Progenitor cell of endocrine pancreas (in vitro differentiated cells): ENCODE results near the gene NT5M. TPM values are rescaled to one million over a fixed set of nuclear protein-coding genes. Genes with fewer than 3 reads are reported as not detected.
"Not testable (repeated sequence)": the region's sequence is repeated elsewhere in the genome, so short reads cannot be mapped to it uniquely, and the experiment has no call there.

ENCODE experiments used
- DNase-seq: peaks from one replicate; pipeline ENCODE4 v3.0.0; 2021; ENCODE audit warnings: low spot score; ENCODE audit not compliant: unreplicated experiment
- H3K27ac Mint-ChIP-seq: 2 replicates; pipeline ENCODE4 v1.8.0; 2021; ENCODE audit warnings: mild to moderate bottlenecking, moderate library complexity, mixed read lengths
- H3K27me3 Mint-ChIP-seq: 2 replicates; pipeline ENCODE4 v1.8.0; 2021; ENCODE audit warnings: mixed read lengths
- H3K36me3 Mint-ChIP-seq: 2 replicates; pipeline ENCODE4 v1.8.0; 2022; ENCODE audit warnings: mixed read lengths; ENCODE audit not compliant: insufficient read depth
- H3K4me1 Mint-ChIP-seq: 2 replicates; pipeline ENCODE4 v1.8.0; 2021; ENCODE audit warnings: low read depth, mixed read lengths
- H3K4me3 Mint-ChIP-seq: 2 replicates; pipeline ENCODE4 v1.8.0; 2021; ENCODE audit warnings: low read depth, mild to moderate bottlenecking, moderate library complexity, mixed read lengths
- H3K9me3 Mint-ChIP-seq: 2 replicates; pipeline ENCODE4 v1.8.0; 2021; ENCODE audit warnings: low read depth, mixed read lengths
- CTCF ChIP-seq: fragments of 200-600 bp; sonication (generic); IDR thresholded peaks from one replicate; pipeline ENCODE4 v1.5.0; 2021; ENCODE audit warnings: antibody characterized with exemption, mild to moderate bottlenecking; ENCODE audit not compliant: unreplicated experiment
- total RNA-seq: library from RNA; stranded (reverse); gene quantifications from 2 replicates; pipeline ENCODE4 v1.2.1, GENCODE V29; 2021

The NT5M gene
- total RNA-seq, 1 donor from 2014 or later: 2.4 TPM

DNA sequence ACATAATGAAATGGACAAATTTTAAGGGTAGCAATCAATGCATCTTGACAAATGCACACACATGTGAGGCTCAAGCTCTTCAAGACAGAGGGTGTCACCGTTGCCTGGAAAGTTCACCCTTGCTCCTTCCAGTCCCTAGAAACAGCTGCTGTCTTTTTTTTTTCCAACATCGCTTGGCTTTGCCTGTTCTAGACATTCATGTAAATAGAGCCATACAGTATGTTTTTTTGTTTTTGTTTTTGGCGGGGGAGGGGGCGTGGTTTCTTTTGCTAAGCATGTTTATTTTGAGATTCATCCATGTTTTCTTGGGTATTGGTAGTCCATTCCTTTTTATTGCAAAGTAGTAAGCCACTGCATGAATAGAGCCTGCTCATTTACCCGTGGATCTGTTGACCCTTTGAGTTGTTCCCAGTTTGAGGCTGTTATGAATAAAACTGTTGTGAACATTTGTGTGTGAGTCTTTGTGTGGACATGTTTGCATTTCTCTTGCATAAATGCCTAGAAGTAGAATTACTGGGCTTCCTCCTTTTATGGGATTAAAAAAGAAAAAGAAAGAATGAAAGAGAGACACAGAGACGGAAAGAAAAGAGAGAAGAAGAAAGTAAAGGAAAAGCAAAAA, 78.4 kb downstream of the NT5M start:
- TF ChIP-seq CTCF: no peak
- Mint-ChIP-seq H3K27ac (no peak overlapping the region), H3K36me3 (no peaks in the 10 kb centered on the region), H3K9me3 (no peaks in the 10 kb centered on the region), H3K4me1 (peaks cover 2% of the 10 kb centered on the region), H3K27me3 (peaks cover 16% of the 10 kb centered on the region), H3K4me3 (no peak overlapping the region)
- no peak for DNase-seq

DNA sequence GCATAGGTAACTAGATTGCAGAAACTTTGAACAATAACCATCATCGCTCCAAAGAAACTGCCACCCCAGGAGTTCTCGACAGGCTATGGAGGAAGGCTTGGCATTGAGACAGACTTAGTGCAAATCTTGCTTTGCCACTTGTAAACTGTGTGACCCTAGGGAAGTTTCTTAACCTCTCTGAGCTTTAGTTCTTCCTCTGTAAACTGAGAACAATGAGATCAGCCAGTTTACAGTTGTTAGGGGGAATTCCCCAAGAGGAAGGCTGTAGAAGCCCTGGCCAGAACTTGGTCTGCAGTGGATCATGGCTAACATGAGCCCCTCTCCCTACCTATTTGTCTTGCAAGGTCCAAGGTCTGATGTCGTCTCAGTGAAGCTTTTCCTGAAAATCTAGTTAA, 78.9 kb downstream of the NT5M start:
- no peaks in the 10 kb centered on the region for H3K36me3 Mint-ChIP-seq
- H3K9me3 Mint-ChIP-seq: no peaks in the 10 kb centered on the region
- peaks cover 15% of the 10 kb centered on the region for H3K27me3 Mint-ChIP-seq
- TF ChIP-seq CTCF: no peak
- DNase-seq: no peak
- peaks cover 2% of the 10 kb centered on the region for H3K4me1 Mint-ChIP-seq
- no peak overlapping the region for H3K27ac Mint-ChIP-seq
- no peak overlapping the region for H3K4me3 Mint-ChIP-seq

DNA sequence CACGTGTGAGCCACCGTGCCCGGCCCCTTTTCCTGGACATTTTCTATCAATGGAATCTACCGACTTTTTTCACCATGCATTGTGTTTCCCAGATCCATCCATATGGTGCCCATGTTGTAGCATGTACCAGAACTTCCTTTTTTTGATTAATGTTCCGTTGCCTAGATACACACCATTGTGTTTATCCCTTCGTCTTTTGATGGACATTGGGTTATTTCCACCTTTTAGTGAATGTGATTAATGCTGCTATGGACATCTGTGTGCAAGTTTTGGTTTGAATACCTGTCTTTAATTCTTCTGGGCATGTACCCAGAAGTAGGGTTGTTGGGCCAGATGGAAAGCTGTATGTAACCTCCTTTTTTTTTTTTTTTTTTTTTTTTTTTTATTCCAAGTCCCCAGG, 79.8 kb downstream of the NT5M start:
- Mint-ChIP-seq H3K4me1 (peaks cover 2% of the 10 kb centered on the region), H3K4me3 (no peak overlapping the region), H3K27ac (no peak overlapping the region), H3K36me3 (no peaks in the 10 kb centered on the region), H3K9me3 (no peaks in the 10 kb centered on the region), H3K27me3 (peaks cover 17% of the 10 kb centered on the region)
- DNase-seq: no peak
- TF ChIP-seq CTCF: no peak

DNA sequence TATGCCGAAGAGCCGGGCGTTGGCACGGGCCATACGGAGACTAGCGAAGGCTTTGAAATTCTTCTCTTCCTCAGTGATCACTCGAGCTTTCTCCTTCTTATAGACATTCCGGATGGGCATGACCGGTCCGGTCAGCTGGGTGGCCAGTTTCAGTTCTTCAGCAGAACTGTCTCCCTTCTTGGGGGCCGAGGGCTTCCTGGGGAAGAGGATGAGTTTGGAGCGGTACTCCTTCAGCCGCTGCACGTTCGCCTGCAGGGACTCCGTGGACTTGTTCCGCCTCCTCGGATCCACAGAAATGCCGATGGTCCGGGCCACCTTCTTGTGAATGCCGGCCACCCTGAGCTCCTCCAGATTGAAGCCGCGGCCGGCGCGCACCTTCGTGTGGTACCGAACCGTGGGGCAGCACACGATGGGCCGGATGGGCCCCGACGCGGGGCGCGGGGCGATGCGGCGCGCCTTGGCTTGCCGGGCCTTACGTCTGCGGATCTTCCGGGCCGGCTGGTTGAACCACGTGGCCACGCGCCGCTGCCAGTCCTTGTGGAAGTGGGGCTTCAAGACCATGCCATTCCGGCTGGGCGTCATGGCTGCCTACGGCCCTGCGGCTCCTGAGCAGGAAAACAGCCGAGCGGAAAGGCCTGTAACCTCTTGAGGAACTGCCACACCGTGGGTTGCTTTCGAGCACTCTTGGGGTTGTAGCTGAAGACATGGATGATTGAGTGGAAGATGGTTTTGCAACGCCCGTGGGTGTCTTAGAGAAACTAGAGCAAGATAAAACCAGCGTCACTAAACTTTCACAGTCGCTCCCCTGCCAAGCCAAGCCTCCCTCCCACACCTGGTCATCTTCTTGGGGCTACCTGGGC, 80.5 kb downstream of the NT5M start:
- H3K36me3 Mint-ChIP-seq, H3K27ac Mint-ChIP-seq, H3K9me3 Mint-ChIP-seq, H3K4me3 Mint-ChIP-seq, H3K4me1 Mint-ChIP-seq, DNase-seq: not testable (repeated sequence)
- peaks cover 17% of the 10 kb centered on the region for H3K27me3 Mint-ChIP-seq

DNA sequence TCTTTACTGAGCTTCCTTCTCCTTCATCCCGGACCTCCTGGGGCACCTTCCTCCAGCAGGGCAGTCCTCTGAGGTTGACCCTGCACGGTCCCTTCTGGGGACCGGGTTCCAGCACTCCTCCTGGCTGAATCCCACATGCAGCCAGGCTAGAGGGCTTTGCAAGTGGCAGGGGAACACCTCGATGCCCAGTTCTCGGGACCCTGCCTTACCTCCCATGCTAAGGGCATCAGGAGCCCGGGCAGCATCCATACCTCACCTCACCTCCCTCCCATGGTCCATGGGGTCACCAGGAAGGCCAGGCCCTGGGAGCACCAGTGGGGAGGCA, 81.1 kb downstream of the NT5M start:
- peaks cover 2% of the 10 kb centered on the region for H3K4me1 Mint-ChIP-seq

More for the DNA sequence above, 81.1 kb downstream of the NT5M start:
- no peak overlapping the region for H3K4me3 Mint-ChIP-seq
- no peak overlapping the region for H3K27ac Mint-ChIP-seq
- no peaks in the 10 kb centered on the region for H3K9me3 Mint-ChIP-seq
- no peaks in the 10 kb centered on the region for H3K36me3 Mint-ChIP-seq
- no peak for TF ChIP-seq CTCF
- H3K27me3 Mint-ChIP-seq: peaks cover 17% of the 10 kb centered on the region
- no peak for DNase-seq
